Ishikawa (cell line): ENCODE measurements around the gene KCNJ1.

Experiments used
- CREB1 ChIP-seq: IDR thresholded peaks from 2 replicates; pipeline ENCODE4 v1.6.1; 2012; ENCODE audit warnings: low read depth
- EP300 ChIP-seq: IDR thresholded peaks from 2 replicates; pipeline ENCODE4 v1.6.1; 2012; ENCODE audit warnings: borderline replicate concordance
- FOXM1 ChIP-seq: IDR thresholded peaks from 2 replicates; pipeline ENCODE4 v1.6.1; 2012; ENCODE audit warnings: low read depth, borderline replicate concordance
- RAD21 ChIP-seq: IDR thresholded peaks from 2 replicates; pipeline ENCODE4 v1.6.1; 2012; ENCODE audit warnings: low read depth
- TAF1 ChIP-seq: IDR thresholded peaks from 2 replicates; pipeline ENCODE4 v1.6.1; 2012; ENCODE audit warnings: low read depth, mild to moderate bottlenecking
- TCF12 ChIP-seq: IDR thresholded peaks from 2 replicates; pipeline ENCODE4 v1.6.1; 2012; ENCODE audit warnings: low read depth
- ZBTB7A ChIP-seq: IDR thresholded peaks from 2 replicates; pipeline ENCODE4 v1.6.1; 2012; ENCODE audit warnings: low read depth
- TF ChIP-seq, protein P1 (sequence below): IDR thresholded peaks from 2 replicates; pipeline ENCODE4 v1.6.1; 2012
- TF ChIP-seq, protein P2 (sequence below): IDR thresholded peaks from 2 replicates; pipeline ENCODE4 v1.6.1; 2012; ENCODE audit warnings: low read depth, mild to moderate bottlenecking
- TF ChIP-seq, protein P3 (sequence below): IDR thresholded peaks from 2 replicates; pipeline ENCODE4 v1.6.1; 2012

DNA sequence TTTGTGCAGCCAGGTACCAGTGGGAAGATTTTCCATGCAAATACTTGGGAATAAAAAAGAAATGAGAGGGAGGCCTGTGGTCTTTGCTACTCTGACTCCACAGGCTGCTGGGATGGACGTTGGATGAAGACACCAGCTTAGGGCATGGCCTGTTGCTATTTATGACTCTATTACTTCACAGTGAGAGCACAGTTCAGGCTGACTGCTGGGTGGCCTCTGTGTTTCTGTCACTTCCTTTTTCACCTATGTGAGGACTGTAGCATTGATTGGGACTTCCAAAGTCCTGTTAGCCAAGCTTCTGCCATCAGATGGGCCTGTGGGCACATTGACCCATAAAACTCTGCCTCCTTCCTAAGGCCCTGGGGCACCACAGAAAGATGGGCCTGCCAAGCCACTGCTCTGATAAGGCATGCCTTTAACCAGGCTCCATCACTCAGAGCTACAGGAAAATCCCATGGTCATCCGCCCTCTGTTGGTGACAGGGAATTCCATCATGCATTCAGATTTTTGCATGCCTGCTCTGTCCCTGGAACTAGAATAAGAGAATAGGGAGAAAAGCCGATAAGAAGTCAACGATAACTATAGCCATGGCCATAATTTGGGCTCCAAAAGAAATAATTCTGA, 64.6 kb downstream of the KCNJ1 start:
- no peak for TF ChIP-seq TCF12
- TF ChIP-seq, protein P1, sequence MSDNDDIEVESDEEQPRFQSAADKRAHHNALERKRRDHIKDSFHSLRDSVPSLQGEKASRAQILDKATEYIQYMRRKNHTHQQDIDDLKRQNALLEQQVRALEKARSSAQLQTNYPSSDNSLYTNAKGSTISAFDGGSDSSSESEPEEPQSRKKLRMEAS: no peak
- TF ChIP-seq, protein P2, sequence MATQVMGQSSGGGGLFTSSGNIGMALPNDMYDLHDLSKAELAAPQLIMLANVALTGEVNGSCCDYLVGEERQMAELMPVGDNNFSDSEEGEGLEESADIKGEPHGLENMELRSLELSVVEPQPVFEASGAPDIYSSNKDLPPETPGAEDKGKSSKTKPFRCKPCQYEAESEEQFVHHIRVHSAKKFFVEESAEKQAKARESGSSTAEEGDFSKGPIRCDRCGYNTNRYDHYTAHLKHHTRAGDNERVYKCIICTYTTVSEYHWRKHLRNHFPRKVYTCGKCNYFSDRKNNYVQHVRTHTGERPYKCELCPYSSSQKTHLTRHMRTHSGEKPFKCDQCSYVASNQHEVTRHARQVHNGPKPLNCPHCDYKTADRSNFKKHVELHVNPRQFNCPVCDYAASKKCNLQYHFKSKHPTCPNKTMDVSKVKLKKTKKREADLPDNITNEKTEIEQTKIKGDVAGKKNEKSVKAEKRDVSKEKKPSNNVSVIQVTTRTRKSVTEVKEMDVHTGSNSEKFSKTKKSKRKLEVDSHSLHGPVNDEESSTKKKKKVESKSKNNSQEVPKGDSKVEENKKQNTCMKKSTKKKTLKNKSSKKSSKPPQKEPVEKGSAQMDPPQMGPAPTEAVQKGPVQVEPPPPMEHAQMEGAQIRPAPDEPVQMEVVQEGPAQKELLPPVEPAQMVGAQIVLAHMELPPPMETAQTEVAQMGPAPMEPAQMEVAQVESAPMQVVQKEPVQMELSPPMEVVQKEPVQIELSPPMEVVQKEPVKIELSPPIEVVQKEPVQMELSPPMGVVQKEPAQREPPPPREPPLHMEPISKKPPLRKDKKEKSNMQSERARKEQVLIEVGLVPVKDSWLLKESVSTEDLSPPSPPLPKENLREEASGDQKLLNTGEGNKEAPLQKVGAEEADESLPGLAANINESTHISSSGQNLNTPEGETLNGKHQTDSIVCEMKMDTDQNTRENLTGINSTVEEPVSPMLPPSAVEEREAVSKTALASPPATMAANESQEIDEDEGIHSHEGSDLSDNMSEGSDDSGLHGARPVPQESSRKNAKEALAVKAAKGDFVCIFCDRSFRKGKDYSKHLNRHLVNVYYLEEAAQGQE: no peak
- TF ChIP-seq TAF1: no peak
- no peak for TF ChIP-seq FOXM1
- TF ChIP-seq EP300: no peak
- TF ChIP-seq RAD21: peak; percentile 24; the same call in 1 of the 2 replicates
- no peak for TF ChIP-seq ZBTB7A
- no peak for TF ChIP-seq CREB1
- TF ChIP-seq, protein P3, sequence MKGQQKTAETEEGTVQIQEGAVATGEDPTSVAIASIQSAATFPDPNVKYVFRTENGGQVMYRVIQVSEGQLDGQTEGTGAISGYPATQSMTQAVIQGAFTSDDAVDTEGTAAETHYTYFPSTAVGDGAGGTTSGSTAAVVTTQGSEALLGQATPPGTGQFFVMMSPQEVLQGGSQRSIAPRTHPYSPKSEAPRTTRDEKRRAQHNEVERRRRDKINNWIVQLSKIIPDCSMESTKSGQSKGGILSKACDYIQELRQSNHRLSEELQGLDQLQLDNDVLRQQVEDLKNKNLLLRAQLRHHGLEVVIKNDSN: no peak
